Motor neuron (in vitro differentiated cells): ENCODE measurements around the gene DOHH. TPM values are rescaled to one million over a fixed set of nuclear protein-coding genes. Genes with fewer than 3 reads are reported as not detected.

Source experiments
- ATAC-seq, 8 experiments: fragments of 200-7000 bp; cut with Tn5 transposase; replicated peaks in 6 of 8; 2 replicates each; pipeline ENCODE4 v1.8.0; 2021; ENCODE audit warnings: mild to moderate bottlenecking in 8 of 8, moderate library complexity in 8 of 8
- H3K27ac ChIP-seq, 2 donors: fragments of 250-450 bp; sonication (Bioruptor Pico); 2 replicates each; pipeline ENCODE4 v1.9.0; 2021; ENCODE audit warnings: antibody characterized with exemption in 2 of 2, mild to moderate bottlenecking in 2 of 2, moderate library complexity in 1 of 2
- H3K4me1 ChIP-seq, 2 donors: fragments of 250-450 bp; sonication (Bioruptor Pico); replicated peaks in 1 of 2; 2 replicates each; pipeline ENCODE4 v1.6.1; 2021; ENCODE audit warnings: antibody characterized with exemption in 2 of 2, mild to moderate bottlenecking in 2 of 2, moderate library complexity in 1 of 2
- H3K4me3 ChIP-seq, 5 donors: fragments of 250-450 bp; sonication (Bioruptor Pico); 2 replicates each; pipeline ENCODE4 v1.9.0; 2021; ENCODE audit warnings: antibody characterized with exemption in 5 of 5, mild to moderate bottlenecking in 5 of 5, moderate library complexity in 4 of 5
- WGBS, 10 experiments: fragments of 450-650 bp; shearing (Covaris generic); methylation state at CpG; one replicate each; pipeline ENCODE4 v1.0.0; 2022; 5-methylcytosine and 5-hydroxymethylcytosine counted together
- in situ Hi-C, 9 experiments: fragments of 400-800 bp; cut with MboI; loops; one replicate each; pipeline ENCODE4 v1.15.0; 2021; ENCODE audit warnings: low sequenced_read_pairs in 9 of 9, low pct_unique_long_range_greater_than_20kb in 2 of 9; ENCODE audit not compliant: unreplicated experiment in 9 of 9
- total RNA-seq, 8 experiments: library from RNA; unstranded; fragments of 300-600 nt; gene quantifications; 2 replicates each; pipeline versions ENCODE4 v1.2.3 to v1.2.4, GENCODE V29; 2022

The DOHH gene
- total RNA-seq, 8 experiments from 2014 or later: 4.6 to 11.4 (median 8.2) TPM

- no peaks in the 10 kb centered on the region for H3K4me1 ChIP-seq
- WGBS, 10 experiments: 50 to 63% (median 56%) methylated on average over 1 to 2 of the region's 2 CpGs; no CpG with 5 or more reads in 6 of the 10 experiments
- in situ Hi-C loops: loop anchor here in 6 of 9 experiments (5.0 to 25.0 kb wide), 4 partner anchors 137 to 162 kb away; no protein-coding TSS in a partner anchor
- ATAC-seq: no peak
- no peak overlapping the region for H3K27ac ChIP-seq
- no peak overlapping the region for H3K4me3 ChIP-seq
Observed at GRCh38 chr19:3474614-3475013, 25.9 kb downstream of the DOHH start.

- in situ Hi-C loops: loop anchor here in 4 of 9 experiments (5.0 to 25.0 kb wide), 3 partner anchors 137 to 149 kb away; no protein-coding TSS in a partner anchor
Observed at GRCh38 chr19:3474010-3474409, 26.5 kb downstream of the DOHH start.

GRCh38 chr19:3471954-3472655, 28.4 kb downstream of the DOHH start:
- in situ Hi-C loops: loop anchor here in 4 of 9 experiments (5.0 to 25.0 kb wide), 3 partner anchors 135 to 147 kb away; no protein-coding TSS in a partner anchor
- Histone ChIP-seq H3K4me1 (no peaks in the 10 kb centered on the region), H3K4me3 (no peak overlapping the region), H3K27ac (no peak overlapping the region)
- 0 to 50% (median 8%) methylated on average over 1 to 6 of the region's 24 CpGs; no CpG with 5 or more reads in 5 of the 10 experiments for WGBS, 10 experiments
- ATAC-seq: peak; percentile 13 to 51 (median 38)

More at GRCh38 chr19:3474010-3474409, 26.5 kb downstream of the DOHH start:
- WGBS, 10 experiments: 39 to 60% (median 52%) methylated on average over 1 to 4 of the region's 8 CpGs; no CpG with 5 or more reads in 4 of the 10 experiments
- no peak overlapping the region for H3K27ac ChIP-seq
- H3K4me1 ChIP-seq: no peaks in the 10 kb centered on the region
- no peak for ATAC-seq
- no peak overlapping the region for H3K4me3 ChIP-seq

GRCh38 chr19:3470500-3471128, 29.9 kb downstream of the DOHH start:
- in situ Hi-C loops: loop anchor here in 4 of 9 experiments (5.0 to 25.0 kb wide), 3 partner anchors 133 to 146 kb away; no protein-coding TSS in a partner anchor
- peak in 3 of 8 experiments; percentile 9 to 32 (median 19) for ATAC-seq
- WGBS, 10 experiments: 30 to 80% (median 67%) methylated on average over 2 to 7 of the region's 11 CpGs; no CpG with 5 or more reads in 4 of the 10 experiments
- no peaks in the 10 kb centered on the region for H3K4me1 ChIP-seq
- H3K4me3 ChIP-seq: no peak overlapping the region
- no peak overlapping the region for H3K27ac ChIP-seq

- no peaks in the 10 kb centered on the region for H3K4me1 ChIP-seq
- in situ Hi-C loops: loop anchor here in 4 of 9 experiments (5.0 to 25.0 kb wide), 3 partner anchors 133 to 145 kb away; no protein-coding TSS in a partner anchor
- ATAC-seq: peak in 6 of 8 experiments; percentile 6 to 42 (median 14)
- H3K4me3 ChIP-seq: no peak overlapping the region
- H3K27ac ChIP-seq: no peak overlapping the region
- WGBS, 10 experiments: 0 to 100% (median 48%) methylated on average over 1 to 5 of the region's 14 CpGs; no CpG with 5 or more reads in 3 of the 10 experiments
Observed at GRCh38 chr19:3469638-3470499, 30.6 kb downstream of the DOHH start.

GRCh38 chr19:3468211-3468610, 32.3 kb downstream of the DOHH start:
- 100% methylated on average over 1 of the region's 3 CpGs; no CpG with 5 or more reads in 9 of the 10 experiments for WGBS, 10 experiments
- Histone ChIP-seq H3K4me3 (no peak overlapping the region), H3K27ac (no peak overlapping the region), H3K4me1 (peaks cover 0 to 10% of the 10 kb centered on the region in 2 donors)
- in situ Hi-C loops: loop anchor here in 2 of 9 experiments (25.0 kb wide), 1 partner anchor 131 kb away; no protein-coding TSS in a partner anchor
- no peak for ATAC-seq

GRCh38 chr19:3467437-3468198, 32.9 kb downstream of the DOHH start:
- Histone ChIP-seq H3K4me3 (no peak overlapping the region), H3K27ac (no peak overlapping the region), H3K4me1 (peaks cover 0 to 15% of the 10 kb centered on the region in 2 donors)
- WGBS, 10 experiments: 83 to 87% (median 84%) methylated on average over 1 to 7 of the region's 10 CpGs; no CpG with 5 or more reads in 6 of the 10 experiments
- no peak for ATAC-seq
- in situ Hi-C loops: loop anchor here in 2 of 9 experiments (25.0 kb wide), 1 partner anchor 130 kb away; no protein-coding TSS in a partner anchor

- Histone ChIP-seq H3K4me3 (no peak overlapping the region), H3K27ac (no peak overlapping the region), H3K4me1 (peaks cover 0 to 15% of the 10 kb centered on the region in 2 donors)
- WGBS, 10 experiments: 20 to 70% (median 47%) methylated on average over 1 to 6 of the region's 9 CpGs; no CpG with 5 or more reads in 6 of the 10 experiments
- in situ Hi-C loops: loop anchor here in 2 of 9 experiments (25.0 kb wide), 1 partner anchor 129 kb away; no protein-coding TSS in a partner anchor
- ATAC-seq: no peak
Observed at GRCh38 chr19:3466635-3467034, 33.8 kb downstream of the DOHH start.

GRCh38 chr19:3465552-3465951, 34.9 kb downstream of the DOHH start:
- 43 to 60% methylated on average over 1 to 5 of the region's 7 CpGs; no CpG with 5 or more reads in 8 of the 10 experiments for WGBS, 10 experiments
- ATAC-seq: peak in 1 of 8 experiments; percentile 18
- in situ Hi-C loops: loop anchor here in 2 of 9 experiments (25.0 kb wide), 1 partner anchor 128 kb away; no protein-coding TSS in a partner anchor
- Histone ChIP-seq H3K4me3 (no peak overlapping the region), H3K27ac (no peak overlapping the region), H3K4me1 (peaks cover 0 to 15% of the 10 kb centered on the region in 2 donors)

GRCh38 chr19:3464587-3465235, 35.8 kb downstream of the DOHH start:
- in situ Hi-C loops: loop anchor here in 2 of 9 experiments (25.0 kb wide), 1 partner anchor 127 kb away; no protein-coding TSS in a partner anchor
- WGBS, 10 experiments: 0 to 67% (median 19%) methylated on average over 1 to 6 of the region's 31 CpGs
- Histone ChIP-seq H3K4me3 (no peak overlapping the region), H3K27ac (no peak overlapping the region), H3K4me1 (peaks cover 0 to 16% of the 10 kb centered on the region in 2 donors)
- ATAC-seq: no peak
